ENCODE results near the gene EIF1AD.

EIF1AD gene

DNA sequence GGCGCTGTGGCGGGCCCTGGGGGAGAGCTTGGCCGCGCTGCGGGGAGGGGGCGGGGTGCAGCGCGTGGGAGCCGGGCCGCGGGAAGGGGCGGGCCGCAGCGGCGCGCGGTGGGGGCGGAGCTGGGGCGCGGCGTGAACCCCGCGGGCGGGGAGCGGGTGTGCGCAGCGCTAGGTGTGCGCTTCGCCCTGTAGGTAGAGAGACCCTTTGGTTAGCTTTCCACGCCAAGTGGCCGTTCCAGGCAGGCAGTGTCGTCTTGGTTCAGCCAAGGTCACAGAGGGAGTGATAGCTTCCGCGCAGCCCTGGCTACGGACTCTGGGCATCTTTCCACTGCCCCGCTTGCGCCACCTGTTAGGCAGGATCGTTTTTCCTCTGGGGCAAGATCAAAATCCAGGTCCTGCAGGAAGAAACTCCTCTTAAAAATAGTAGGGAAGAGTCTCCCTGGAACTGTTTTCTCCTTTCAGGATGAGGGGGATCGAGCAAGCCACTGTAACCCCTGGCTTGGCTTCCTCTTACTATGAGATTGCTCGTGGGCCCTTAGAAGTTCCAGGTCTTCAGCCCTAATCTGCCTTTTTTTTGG is 780 bp upstream of the EIF1AD start:
- H4K20me1 ChIP-seq (ENCODE audit: insufficient read depth): no peaks in the 10 kb centered on the region
- H3K27ac ChIP-seq: peak overlapping the region; percentile 72
- no peak overlapping the region for H3K4me3 ChIP-seq (IDR thresholded peaks at IDR 0.05; ENCODE audit: insufficient read depth, low read depth, low read length)
- peaks cover 27% of the 10 kb centered on the region for H3K79me2 ChIP-seq (ENCODE audit: insufficient read depth, low read depth)
- H3K9ac ChIP-seq: peak overlapping the region; percentile 63
- H3K4me2 ChIP-seq: peak overlapping the region; percentile 71
- TF ChIP-seq, protein P1, sequence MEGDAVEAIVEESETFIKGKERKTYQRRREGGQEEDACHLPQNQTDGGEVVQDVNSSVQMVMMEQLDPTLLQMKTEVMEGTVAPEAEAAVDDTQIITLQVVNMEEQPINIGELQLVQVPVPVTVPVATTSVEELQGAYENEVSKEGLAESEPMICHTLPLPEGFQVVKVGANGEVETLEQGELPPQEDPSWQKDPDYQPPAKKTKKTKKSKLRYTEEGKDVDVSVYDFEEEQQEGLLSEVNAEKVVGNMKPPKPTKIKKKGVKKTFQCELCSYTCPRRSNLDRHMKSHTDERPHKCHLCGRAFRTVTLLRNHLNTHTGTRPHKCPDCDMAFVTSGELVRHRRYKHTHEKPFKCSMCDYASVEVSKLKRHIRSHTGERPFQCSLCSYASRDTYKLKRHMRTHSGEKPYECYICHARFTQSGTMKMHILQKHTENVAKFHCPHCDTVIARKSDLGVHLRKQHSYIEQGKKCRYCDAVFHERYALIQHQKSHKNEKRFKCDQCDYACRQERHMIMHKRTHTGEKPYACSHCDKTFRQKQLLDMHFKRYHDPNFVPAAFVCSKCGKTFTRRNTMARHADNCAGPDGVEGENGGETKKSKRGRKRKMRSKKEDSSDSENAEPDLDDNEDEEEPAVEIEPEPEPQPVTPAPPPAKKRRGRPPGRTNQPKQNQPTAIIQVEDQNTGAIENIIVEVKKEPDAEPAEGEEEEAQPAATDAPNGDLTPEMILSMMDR (conservative IDR thresholded peaks at IDR 0.05; ENCODE audit: low read depth, low read length): no peak
- peak overlapping the region; percentile 58; the same call in 1 of the 2 replicates for H2AFZ ChIP-seq (ENCODE audit: low read depth)
- H3K36me3 ChIP-seq (ENCODE audit: insufficient read depth): 0 out of 2 replicates have a peak, but pooled peaks cover 5% of the 10 kb centered on the region
- H3K4me1 ChIP-seq (ENCODE audit: low read depth, poor library complexity, severe bottlenecking): peaks cover 16% of the 10 kb centered on the region
- no peaks in the 10 kb centered on the region for H3K27me3 ChIP-seq (ENCODE audit: insufficient read depth, low read depth)

DNA sequence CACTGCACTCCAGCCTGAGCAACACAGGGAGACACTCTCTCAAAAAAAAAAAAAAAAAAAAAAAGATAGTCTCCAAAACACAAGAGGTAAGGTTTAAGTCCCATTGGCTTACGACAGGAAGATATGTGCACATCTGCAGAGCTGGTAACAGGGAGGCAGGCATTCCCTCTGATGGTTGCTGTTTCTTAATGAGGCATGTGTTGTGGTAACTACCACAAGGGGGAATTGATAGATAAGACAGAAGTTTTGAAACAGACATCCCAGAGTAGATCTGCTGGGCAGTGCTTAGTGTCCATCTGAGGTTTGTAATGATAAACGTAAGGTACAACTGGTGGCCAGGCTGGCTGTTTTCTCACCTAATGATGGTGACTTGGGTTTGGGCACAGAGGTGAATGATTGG is 4.7 kb downstream of the EIF1AD start:
- no peak overlapping the region for H3K9ac ChIP-seq
- H3K4me1 ChIP-seq (ENCODE audit: low read depth, poor library complexity, severe bottlenecking): peaks cover 4% of the 10 kb centered on the region
- H3K27me3 ChIP-seq (ENCODE audit: insufficient read depth, low read depth): no peaks in the 10 kb centered on the region
- H3K79me2 ChIP-seq (ENCODE audit: insufficient read depth, low read depth): peaks cover 19% of the 10 kb centered on the region
- no peak overlapping the region for H3K27ac ChIP-seq
- H4K20me1 ChIP-seq (ENCODE audit: insufficient read depth): no peaks in the 10 kb centered on the region
- TF ChIP-seq, protein P1 (conservative IDR thresholded peaks at IDR 0.05; ENCODE audit: low read depth, low read length): no peak
- no peak overlapping the region for H3K4me2 ChIP-seq
- H3K4me3 ChIP-seq (IDR thresholded peaks at IDR 0.05; ENCODE audit: insufficient read depth, low read depth, low read length): no peak overlapping the region
- H2AFZ ChIP-seq (ENCODE audit: low read depth): no peak overlapping the region
- no peaks in the 10 kb centered on the region; the same call in 1 of the 2 replicates for H3K36me3 ChIP-seq (ENCODE audit: insufficient read depth)

DNA sequence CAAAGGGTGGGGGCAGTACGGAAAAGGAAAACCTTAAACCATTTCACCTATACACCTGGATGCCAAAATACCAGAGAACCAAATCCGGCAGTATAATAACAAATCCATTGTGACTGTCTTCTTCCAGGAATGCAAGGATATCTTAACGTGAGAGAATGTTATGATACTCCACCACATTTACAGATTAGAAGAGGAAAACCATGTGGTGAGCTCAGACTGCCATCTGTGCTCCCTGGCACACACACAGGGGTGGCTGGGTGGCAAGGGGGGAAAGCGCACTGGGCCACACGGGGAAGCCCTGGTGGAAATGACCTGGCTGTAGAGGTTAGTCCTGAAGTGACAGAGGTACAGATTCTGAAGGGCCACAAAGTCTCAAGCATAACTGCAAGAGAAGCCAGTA is 9.9 kb downstream of the EIF1AD start:
- Histone ChIP-seq H4K20me1 (ENCODE audit: insufficient read depth) (no peaks in the 10 kb centered on the region), H3K27me3 (ENCODE audit: insufficient read depth, low read depth) (no peaks in the 10 kb centered on the region), H3K36me3 (ENCODE audit: insufficient read depth) (no peaks in the 10 kb centered on the region), H2AFZ (ENCODE audit: low read depth) (no peak overlapping the region), H3K4me2 (no peak overlapping the region), H3K4me3 (IDR thresholded peaks at IDR 0.05; ENCODE audit: insufficient read depth, low read depth, low read length) (no peak overlapping the region), H3K79me2 (ENCODE audit: insufficient read depth, low read depth) (no peaks in the 10 kb centered on the region), H3K4me1 (ENCODE audit: low read depth, poor library complexity, severe bottlenecking) (peaks cover 3% of the 10 kb centered on the region), H3K27ac (no peak overlapping the region), H3K9ac (no peak overlapping the region)
- TF ChIP-seq, protein P1 (conservative IDR thresholded peaks at IDR 0.05; ENCODE audit: low read depth, low read length): no peak

DNA sequence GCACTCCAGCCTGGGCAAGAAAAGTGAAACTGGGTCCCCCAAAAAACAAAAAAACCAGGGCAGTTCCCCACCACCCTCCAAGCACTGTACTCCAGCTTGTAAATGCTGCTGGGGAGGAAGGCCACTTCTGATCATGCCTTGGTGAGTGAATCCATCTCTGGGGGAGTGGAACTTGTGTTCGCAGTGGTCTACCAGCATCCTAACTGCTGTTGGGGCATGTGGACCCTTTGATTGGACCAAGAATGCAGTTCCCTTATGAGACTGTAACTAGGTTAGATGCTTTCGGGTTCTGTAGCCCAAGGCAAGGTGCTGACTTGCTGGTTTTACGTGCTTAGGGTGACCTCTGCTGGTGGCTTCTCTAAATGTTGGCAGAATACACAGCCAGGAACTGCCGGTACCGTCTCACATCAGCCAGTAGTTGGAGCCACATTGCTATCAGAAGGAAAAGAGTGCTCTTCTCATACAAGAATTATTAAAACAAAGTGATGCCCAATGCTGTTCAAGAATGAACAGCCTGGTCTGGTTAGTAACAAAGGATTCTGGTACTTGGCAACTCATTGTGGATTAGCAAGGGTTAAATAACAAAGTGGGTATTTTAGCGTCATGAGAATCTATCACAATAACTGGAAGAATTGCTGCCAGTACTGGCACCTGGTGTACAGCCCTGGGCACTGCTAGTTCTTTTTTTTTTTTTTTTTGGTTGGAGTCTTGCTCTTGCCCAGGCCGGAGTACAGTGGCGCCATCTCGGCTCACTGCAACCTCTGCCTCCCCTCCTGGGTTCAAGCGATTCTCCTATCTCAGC is 13.0 kb downstream of the EIF1AD start:
- H2AFZ ChIP-seq (ENCODE audit: low read depth): no peak overlapping the region
- H3K79me2 ChIP-seq (ENCODE audit: insufficient read depth, low read depth): no peaks in the 10 kb centered on the region
- no peak overlapping the region for H3K9ac ChIP-seq
- 0 out of 2 replicates have a peak overlapping the region, but pooled peaks have one; percentile 3 for H3K4me2 ChIP-seq
- H3K36me3 ChIP-seq (ENCODE audit: insufficient read depth): no peaks in the 10 kb centered on the region
- TF ChIP-seq, protein P1 (conservative IDR thresholded peaks at IDR 0.05; ENCODE audit: low read depth, low read length): peak; percentile 99
- peaks cover 3% of the 10 kb centered on the region for H3K4me1 ChIP-seq (ENCODE audit: low read depth, poor library complexity, severe bottlenecking)
- H3K4me3 ChIP-seq (IDR thresholded peaks at IDR 0.05; ENCODE audit: insufficient read depth, low read depth, low read length): no peak overlapping the region
- H3K27ac ChIP-seq: no peak overlapping the region; the same call in 1 of the 2 replicates
- H3K27me3 ChIP-seq (ENCODE audit: insufficient read depth, low read depth): no peaks in the 10 kb centered on the region
- no peaks in the 10 kb centered on the region for H4K20me1 ChIP-seq (ENCODE audit: insufficient read depth)
